Astrocyte of the hippocampus (primary cell): ENCODE results near the gene HMG20B.
"Not testable (repeated sequence)": the region's sequence is repeated elsewhere in the genome, so short reads cannot be mapped to it uniquely, and the experiment has no call there.

ENCODE experiments used
- DNase-seq: peaks from one replicate; pipeline ENCODE4 v3.0.0; 2011; ENCODE audit warnings: low read depth, low spot score

Gene HMG20B

DNA sequence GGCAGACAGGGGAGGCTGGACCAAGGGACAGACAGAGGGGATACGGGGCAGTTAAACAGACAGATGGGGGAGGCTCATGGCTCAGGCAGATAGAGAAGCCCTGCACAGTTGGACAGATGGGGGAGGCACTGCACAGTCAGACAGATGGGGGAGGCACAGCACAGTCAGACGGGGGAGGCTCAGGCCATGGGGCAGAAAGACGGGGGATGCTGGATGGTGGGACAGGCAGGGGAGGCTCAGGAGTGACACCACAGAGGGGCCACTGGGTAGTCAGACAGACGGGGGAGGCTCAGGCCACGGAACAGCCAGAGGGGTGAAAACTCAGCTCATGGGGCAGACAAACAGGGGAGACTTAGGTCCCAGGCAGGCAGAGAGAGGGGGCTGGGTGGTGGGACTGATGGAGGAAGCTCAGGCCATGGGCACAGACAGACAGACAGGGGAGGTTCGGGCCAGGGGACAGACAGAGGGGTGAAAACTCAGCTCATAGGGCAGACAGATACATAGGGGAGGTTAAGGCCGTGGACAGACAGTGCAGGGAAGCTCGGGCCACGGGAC, 16.2 kb upstream of the HMG20B start:
- no peak for DNase-seq

DNA sequence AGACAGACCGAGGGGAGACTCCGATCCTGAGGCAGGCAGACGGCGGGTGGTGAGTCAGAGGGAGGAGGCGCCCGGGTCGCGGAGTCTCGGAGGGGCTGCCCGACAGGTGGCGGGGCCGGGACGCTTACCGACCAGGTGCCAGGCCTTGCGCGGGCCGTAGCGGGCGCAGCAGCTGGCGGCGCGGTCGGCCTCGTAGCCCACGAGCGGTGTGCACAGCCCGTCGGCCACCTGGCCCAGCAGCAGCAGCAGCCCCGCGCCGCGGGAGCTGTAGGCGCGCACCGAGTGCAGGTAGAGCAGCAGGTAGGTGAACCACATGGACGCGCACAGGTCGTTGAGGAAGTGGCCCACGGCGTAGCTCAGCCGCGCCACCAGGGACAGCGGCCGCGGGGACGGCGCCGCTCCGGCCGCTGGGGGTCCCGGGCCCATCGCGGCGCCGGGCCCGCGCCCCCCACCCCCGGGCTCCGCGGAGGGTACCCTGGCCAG, 15.7 kb upstream of the HMG20B start:
- peak; percentile 67 for DNase-seq

DNA sequence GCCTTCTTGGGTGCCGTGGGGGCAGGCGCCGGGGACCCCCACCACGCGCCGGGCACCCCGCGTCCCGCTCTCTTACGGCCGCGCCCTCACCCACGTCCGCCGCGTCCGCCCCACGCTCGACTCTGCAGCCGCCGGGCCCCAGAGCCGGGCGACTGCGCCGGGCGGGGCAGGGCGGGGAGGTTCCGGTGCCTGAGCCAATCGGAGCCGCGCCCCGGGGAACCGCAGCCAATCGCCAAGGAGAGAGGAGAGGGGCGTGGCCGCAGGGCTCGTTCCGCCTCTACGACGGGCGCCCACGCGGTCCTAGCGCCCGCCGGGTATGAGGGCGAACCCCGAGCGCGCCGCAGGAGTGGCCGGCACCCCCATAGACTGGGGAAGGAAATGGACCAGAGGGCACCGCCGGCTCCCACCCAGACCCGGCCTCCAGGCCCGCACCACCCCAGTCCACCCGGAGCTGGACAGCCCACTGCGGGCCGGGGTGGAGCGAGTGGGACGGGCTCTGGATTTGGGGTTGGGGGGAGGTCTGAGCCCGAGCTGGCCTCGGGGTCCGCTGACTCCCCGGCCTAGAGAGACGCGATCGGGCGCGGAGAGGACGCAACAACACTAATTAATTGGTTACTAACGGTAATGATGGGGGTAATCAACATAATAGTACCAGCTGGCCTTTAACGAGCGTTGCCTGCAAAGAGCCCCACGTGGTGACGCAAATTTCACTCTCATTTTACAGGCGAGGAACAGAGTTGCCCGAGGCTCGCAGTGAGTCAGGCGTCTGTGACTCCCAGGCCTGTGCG, 15.1 kb upstream of the HMG20B start, which contains the start of gene MFSD12:
TSS of gene MFSD12 (minus strand) at position 126 of the 788 bp plus-strand sequence. CDS start 183 bp downstream, outside the sequence.
- DNase-seq: peak; percentile 98

DNA sequence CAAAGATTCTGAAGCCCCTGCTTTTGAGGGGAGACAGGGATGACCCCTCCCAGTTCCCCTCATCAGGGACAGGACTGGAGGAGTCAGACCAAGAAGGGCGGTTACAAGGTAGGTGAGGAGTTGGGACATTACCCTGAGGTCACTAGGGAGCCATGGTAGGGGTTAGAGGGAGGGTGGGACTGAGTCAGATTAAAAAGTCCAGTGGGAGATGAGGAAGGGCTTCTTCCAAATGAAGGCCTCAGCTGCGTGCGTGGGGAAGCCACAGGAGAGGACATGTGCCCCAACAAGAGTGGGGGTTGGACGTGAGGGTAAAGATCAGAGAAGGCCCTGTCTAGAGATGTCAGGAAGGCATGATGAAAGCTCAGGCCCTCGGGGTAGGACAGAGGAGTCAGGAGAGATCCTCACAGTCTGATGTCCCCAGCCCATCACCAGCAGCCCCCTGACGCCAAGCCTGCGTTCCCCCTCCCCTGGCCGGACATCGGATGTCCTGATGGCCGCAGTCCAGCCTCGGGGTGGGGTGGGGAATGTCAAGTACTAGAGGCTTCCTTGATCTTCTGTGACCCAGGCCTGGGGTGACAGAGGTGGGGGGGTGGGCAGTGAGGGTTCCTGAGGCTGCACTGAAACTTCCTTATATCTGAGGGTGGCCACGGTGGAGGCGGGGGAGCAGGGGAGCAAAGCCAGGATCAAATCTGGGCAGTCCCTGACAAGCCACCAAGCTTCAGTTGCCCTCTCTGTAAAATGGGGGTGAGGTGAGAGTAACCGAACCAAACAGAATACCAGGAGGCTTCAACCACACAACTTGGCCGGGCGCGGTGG, 8.8 kb upstream of the HMG20B start:
- DNase-seq: no peak

DNA sequence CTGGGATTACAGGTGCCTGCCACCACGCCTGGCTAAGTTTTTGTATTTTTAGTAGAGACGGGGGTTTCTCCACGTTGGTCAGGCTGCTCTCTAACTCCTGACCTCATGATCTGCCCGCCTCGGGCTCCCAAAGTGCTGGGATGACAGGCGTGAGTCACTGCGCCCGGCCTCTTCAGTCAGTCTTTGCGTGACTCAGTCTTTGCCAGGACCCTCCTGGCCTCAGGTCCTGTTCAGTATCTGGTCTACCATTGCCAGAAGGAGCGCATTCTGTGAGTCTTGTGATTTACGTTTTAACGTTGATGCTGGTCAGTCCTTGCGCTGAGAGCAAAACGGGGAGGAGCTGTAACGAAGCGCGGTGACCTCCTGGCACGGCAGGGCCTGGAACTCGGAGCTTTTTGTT, 7.6 kb upstream of the HMG20B start:
- DNase-seq: peak; percentile 41

DNA sequence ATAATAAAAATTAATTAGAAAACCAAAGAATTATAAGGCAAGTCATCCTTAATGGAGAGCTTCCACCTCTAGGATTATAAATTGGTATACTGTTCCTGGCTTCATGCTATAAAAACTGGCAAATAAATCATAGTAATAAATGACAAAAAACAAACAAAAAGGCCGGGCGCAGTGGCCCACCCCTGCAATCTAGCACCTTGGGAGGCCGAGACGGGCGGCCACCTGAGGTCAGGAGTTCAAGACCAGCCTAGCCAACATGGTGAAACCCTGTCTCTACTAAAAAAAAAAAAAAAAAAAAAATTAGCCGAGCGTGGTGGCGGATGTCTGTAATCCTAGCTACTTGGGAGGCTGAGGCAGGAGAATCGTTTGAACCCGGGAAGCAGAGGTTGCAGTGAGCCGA, 2.7 kb upstream of the HMG20B start:
- DNase-seq: not testable (repeated sequence)

DNA sequence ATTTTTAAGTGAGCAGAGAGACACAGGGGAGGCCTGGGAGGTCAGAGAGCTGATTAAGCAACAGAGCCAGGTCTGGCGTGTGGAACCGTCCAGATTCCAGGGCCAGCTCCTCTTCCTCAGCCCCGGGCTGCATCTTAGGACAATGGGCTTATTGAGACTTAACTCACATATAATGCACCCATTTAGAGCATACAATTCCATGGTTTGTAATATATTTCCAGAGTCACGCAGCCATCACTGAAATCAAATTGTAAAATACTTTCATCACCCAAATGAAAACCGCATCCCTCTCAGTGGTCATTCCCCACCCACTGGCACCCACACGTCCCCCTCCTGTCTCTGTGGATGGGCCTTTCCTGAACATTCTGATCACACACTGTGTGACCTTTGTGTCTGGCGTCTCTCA, 2.1 kb upstream of the HMG20B start:
- no peak for DNase-seq

DNA sequence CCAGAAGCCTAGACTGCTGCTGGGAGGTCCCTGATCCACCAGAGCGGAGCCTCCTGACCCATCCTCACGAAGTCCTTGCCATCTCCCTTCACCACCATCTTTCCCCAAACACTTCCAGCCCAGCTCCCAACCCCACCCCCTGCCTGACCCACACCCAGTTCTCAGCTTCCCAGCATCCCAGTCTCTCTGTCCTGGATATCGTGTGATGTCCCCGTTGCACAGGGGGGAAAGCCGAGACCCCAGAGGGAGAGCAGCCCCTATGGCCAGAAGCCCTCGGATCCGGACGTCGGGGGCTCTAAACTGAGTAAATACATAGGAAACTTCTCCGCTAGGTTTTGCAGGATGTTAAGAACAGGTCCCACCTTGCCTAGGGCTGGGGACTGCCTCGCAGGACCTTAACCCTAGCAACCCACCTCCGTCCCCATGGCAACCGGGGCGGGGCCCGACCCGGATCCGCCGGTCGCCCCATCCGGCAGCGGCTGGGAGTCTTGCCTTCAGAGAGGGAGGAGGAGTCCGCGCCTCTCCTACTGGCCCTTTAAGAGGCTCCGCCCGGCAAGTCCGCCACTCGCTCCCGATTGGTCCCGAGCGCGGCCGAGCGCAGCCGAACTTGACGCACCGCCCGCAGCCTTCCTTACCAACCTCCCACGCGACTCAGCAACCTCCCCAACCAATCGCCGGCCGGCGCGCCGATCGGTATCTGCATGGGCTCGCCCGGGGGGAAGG, 451 bp upstream of the HMG20B start:
- peak; percentile 100 for DNase-seq

DNA sequence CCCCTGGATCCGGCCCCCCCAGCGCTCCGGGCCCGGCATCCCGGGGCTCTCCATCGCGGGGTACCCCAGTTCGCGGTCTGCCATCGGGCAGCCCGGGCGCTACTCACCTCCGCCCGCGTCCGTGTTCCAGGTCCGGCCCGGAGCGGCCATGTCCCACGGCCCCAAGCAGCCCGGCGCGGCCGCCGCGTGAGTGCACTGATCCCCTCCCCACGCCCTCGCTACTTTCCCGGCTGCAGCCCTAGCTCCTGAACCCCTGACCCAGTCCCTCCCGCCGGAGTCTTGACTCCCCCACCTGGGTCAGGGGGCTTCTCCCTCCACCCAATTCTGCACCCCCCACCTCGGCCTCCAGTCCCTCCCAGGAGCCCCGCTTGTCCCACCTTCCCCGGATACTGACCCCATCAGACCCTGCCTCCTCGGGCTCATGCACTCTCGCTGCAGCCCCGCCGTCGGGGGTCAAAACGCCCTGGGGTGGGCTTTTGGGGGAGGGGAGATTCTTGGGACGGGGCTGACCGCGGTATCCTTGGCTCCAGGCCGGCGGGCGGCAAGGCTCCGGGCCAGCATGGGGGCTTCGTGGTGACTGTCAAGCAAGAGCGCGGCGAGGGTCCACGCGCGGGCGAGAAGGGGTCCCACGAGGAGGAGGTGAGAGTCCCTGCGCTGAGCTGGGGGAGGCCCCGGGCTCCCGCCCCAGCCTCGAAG, 566 bp downstream of the HMG20B start:
- peak; percentile 42 for DNase-seq

DNA sequence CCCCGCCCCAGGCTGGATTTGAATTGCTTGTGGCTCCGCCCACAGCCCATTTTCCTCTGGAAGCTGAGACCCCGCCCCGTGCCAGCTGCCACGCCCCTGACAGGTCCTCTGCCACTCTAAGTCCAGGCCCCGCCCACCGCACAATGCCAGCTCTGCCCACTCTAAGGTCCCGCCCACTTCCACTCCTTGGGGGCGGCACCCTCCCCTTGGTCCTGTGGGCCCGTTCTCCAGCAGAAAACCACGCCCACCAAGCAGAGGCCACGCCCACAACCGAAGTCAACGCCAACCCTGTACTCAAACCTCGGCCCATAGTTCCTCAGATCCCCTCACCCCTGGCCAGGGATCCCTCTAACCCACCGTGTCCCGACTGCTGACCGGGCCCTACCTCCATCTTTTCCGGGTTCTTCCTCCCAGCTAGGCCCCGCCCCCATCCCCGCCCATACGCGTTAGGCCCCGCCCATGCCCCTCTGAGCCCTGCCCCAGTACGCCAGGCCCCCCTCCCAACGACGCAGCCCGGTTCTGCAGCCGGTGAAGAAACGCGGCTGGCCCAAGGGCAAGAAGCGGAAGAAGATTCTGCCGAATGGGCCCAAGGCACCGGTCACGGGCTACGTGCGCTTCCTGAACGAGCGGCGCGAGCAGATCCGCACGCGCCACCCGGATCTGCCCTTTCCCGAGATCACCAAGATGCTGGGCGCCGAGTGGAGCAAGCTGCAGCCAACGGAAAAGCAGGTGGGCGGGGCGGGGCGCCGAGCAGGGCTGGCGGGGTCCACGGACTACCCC, 1.3 kb downstream of the HMG20B start:
- peak; percentile 97 for DNase-seq

DNA sequence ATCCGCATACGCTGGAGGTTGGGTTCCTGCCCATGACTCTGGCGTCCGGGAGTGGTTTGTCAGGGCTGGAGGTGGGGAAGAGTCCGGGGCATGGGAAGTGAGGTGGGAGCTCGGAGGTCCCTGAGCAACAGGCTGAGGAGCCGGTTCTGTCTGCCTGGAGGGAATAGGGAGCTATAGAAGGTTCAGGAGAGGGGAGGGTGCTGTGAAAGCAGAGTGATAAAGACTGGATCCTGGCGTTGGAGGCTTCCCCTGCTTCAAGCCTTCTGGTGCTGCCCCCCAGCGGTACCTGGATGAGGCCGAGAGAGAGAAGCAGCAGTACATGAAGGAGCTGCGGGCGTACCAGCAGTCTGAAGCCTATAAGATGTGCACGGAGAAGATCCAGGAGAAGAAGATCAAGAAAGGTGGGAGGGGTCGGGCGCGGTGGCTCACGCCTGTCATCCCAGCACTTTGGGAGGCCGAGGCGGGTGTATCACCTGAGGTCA, 2.6 kb downstream of the HMG20B start:
- DNase-seq: peak; percentile 44

DNA sequence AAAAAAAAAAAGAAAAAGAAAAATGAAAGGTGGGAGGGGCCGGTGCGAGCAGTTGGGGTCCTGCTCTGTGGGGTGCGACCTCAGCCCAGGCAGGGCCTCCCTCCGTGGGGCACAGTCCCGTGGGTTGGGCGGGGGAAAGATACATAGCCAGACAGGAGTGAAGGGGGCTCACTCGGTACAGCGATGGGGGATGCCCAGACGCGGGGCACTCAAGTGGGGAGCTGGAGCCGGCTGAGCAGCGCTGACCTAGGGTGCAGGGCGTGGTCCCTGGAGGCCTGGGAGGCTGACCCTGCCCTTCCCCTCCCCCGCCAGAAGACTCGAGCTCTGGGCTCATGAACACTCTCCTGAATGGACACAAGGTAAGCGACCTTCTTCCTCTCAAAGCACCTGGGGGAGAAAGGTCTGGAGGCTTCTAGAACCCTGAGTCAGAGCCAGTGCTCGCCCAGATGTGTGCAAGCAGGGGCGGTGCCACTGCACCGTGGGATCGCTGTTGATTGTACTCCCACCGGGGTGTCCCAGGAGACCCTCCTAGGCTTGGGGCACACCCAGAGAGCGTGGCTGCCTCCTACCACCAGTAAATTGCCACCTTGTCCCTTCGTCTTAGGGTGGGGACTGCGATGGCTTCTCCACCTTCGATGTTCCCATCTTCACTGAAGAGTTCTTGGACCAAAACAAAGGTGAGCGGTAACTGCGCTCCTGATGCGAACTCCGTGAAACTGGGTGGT, 3.4 kb downstream of the HMG20B start:
- no peak for DNase-seq

DNA sequence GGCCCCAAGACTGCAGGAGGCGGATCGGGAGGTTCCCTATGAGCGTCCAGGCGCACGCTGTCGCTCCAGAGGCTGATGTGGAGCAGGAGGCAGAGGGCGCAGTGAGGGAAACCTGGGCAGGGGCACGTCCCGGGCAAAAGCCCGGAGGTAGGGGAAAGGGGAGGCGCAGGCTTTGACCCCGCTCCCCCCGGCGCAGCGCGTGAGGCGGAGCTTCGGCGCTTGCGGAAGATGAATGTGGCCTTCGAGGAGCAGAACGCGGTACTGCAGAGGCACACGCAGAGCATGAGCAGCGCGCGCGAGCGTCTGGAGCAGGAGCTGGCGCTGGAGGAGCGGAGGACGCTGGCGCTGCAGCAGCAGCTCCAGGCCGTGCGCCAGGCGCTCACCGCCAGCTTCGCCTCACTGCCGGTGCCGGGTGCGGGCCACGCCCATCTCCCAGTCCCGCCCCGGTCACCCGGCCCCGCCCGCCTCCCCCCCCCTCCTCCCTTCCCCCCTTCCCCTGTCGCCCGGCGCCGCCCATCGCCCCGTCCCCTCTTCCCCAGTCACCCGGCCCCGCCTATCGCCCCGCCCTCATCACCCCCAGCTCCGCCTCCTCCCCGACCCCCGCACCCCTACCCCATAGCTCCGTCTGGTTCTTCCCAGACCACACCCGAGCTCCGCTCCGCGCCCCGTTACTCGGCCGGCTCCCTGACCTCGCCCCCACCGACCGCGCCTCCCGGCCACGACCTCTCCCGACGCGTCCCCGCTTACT, 4.1 kb downstream of the HMG20B start:
- DNase-seq: peak; percentile 90

DNA sequence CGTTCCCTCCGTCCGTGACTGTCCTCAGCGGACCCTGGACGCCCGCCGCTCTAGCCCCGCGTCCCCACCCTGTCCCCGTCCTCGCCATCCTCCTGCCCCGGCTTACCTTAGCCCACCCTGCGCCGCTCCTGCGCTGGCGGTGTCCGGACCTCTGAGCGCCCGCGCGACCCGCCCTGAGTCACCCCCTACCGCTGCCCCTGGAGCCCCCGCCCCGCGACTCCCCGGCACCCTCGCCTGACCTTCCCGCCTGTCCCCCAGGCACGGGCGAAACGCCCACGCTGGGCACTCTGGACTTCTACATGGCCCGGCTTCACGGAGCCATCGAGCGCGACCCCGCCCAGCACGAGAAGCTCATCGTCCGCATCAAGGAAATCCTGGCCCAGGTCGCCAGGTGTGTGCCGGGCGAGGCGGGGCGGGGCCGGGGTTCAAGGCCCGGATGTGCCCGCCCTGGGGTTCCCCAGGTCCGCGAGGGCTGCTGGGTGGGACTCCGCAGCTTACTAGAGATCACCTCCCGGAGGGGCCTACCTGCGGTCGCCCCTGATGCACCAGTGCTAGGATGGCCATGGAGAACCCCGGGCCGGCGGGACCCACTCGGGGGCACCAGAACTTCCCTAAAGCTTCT, 5.1 kb downstream of the HMG20B start:
- no peak for DNase-seq

DNA sequence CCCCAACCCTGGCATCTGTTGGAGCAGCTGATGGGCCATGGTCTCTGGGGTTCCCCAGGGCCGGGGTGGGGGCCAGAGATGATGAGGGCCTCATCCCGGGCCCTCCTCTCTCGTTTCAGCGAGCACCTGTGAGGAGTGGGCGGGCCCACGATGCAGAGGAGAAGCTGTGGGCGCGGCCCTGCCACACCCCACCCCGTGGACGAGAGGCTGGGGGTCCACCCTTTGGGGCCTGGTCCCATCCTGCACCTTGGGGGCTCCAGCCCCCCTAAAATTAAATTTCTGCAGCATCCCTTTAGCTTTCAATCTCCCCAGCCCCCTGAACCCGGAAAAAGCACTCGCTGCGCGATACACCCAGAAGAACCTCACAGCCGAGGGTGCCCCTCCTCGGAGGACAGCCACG, 5.6 kb downstream of the HMG20B start:
- no peak for DNase-seq

DNA sequence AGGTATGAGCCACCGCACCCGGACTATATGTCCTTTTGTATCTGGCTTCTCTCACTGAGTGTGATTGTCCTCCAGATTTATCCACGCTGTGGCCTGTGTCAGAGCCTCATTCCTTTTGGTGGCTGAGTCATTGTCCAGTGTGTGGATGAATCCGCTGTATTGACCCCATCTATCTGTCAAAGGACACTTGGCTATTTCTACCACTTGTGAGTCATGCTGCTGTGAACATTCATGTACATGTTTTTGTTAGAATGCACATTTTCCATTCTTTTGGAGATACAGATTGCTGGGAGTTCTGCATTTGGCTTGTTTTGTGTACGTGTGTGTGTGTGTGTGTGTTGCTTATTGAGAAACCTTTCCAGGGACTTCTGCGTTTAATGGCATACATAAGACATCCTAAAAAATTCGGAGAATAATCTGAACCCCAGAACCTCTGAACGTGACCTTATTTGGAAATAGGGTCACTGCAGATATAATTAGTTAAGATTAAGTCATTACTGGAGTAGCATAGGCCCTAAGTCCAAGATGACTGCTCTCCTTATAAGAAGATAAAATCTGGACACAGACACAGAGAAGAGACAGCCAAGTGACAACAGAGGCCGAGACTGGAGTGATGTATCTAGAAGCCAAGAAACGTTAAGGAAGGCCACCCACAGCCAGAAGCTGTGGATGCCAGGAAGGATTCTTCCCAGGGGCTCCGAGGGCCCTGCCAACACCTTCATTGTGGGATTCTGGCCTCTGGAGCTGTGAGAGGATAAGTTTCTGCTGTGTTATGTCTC, 7.6 kb downstream of the HMG20B start:
- DNase-seq: peak; percentile 85

DNA sequence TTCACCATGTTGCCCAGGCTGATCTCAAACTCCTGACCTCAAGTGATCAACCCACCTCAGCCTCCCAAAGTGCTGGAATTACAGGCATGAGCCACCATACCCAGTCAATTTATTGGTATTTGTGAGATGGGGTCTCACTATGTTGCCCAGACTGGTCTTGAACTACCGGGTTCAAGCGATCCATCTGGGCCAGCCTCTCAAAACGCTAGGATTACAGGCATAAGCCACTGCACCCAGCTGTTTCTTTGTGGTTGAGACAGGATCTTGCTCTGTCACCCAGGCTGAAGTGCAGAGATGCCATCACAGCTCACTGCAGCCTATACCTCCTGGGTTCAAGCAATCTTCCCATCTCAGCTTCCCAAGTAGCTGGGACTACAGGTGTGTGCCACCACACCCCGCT, 9.0 kb downstream of the HMG20B start:
- DNase-seq: not testable (repeated sequence)
